GM21825 (cell line): ENCODE results near the gene POM121C.
"Not testable (repeated sequence)": the region's sequence is repeated elsewhere in the genome, so short reads cannot be mapped to it uniquely, and the experiment has no call there.

Source experiments
- ATAC-seq: cut with Tn5 transposase; IDR thresholded peaks from one replicate; pipeline ENCODE4 v1.9.1; 2021; ENCODE audit warnings: mild to moderate bottlenecking, moderate library complexity; ENCODE audit not compliant: unreplicated experiment

Gene POM121C

GRCh38 chr7:75485979-75486643 is at the start of gene POM121C:
Gene POM121C (minus strand): TSS chr7:75486299. CDS start chr7:75441496, 44,803 bp downstream.
- ATAC-seq = peak; percentile 100

- ATAC-seq = peak; percentile 50
These were observed 48.7 kb upstream of the POM121C start for GRCh38 chr7:75534727-75535307.

- ATAC-seq = no peak
These were observed 47.8 kb upstream of the POM121C start for GRCh38 chr7:75533926-75534325.

GRCh38 chr7:75532639-75533038 is 46.5 kb upstream of the POM121C start:
- ATAC-seq = no peak

- no peak for ATAC-seq
These were observed 45.3 kb upstream of the POM121C start for GRCh38 chr7:75531359-75531821.

GRCh38 chr7:75527224-75527722 is 41.2 kb upstream of the POM121C start:
- ATAC-seq = not testable (repeated sequence)

GRCh38 chr7:75521727-75522126 is 35.6 kb upstream of the POM121C start:
- ATAC-seq = not testable (repeated sequence)

- not testable (repeated sequence) for ATAC-seq
These were observed 32.7 kb upstream of the POM121C start for GRCh38 chr7:75518842-75519241.

GRCh38 chr7:75509033-75509432 is 22.9 kb upstream of the POM121C start:
- ATAC-seq = not testable (repeated sequence)

- ATAC-seq = not testable (repeated sequence)
These were observed 5.9 kb upstream of the POM121C start, which contains the start of gene SPDYE5 for GRCh38 chr7:75492020-75492419. Gene SPDYE5 (plus strand): TSS chr7:75492320. CDS start chr7:75494048, 1,728 bp downstream.

- ATAC-seq = peak; percentile 7
These were observed 632 bp downstream of the POM121C start for GRCh38 chr7:75485355-75485978.

- not testable (repeated sequence) for ATAC-seq
These were observed 5.8 kb downstream of the POM121C start for GRCh38 chr7:75480313-75480712.

- not testable (repeated sequence) for ATAC-seq
These were observed 8.6 kb downstream of the POM121C start for GRCh38 chr7:75477457-75477856.

GRCh38 chr7:75470166-75470565 is 15.9 kb downstream of the POM121C start:
- not testable (repeated sequence) for ATAC-seq

- ATAC-seq = not testable (repeated sequence)
These were observed 25.6 kb downstream of the POM121C start for GRCh38 chr7:75460541-75460940.

GRCh38 chr7:75458034-75458433 is 28.1 kb downstream of the POM121C start:
- not testable (repeated sequence) for ATAC-seq

- not testable (repeated sequence) for ATAC-seq
These were observed 29.7 kb downstream of the POM121C start for GRCh38 chr7:75456403-75456802.

- peak; percentile 94 for ATAC-seq
These were observed 33.6 kb downstream of the POM121C start for GRCh38 chr7:75452494-75452955.

GRCh38 chr7:75449946-75450345 is 36.2 kb downstream of the POM121C start:
- ATAC-seq = not testable (repeated sequence)

- peak; percentile 86 for ATAC-seq
These were observed 43.5 kb downstream of the POM121C start for GRCh38 chr7:75442465-75443111.

- ATAC-seq = not testable (repeated sequence)
These were observed 44.0 kb downstream of the POM121C start for GRCh38 chr7:75442101-75442464.
